ENCODE results near the gene PPP2R2B. TPM values are rescaled to one million over a fixed set of nuclear protein-coding genes. Genes with fewer than 3 reads are reported as not detected.

The PPP2R2B gene
- total RNA-seq, 1 donor, result not detected

DNA sequence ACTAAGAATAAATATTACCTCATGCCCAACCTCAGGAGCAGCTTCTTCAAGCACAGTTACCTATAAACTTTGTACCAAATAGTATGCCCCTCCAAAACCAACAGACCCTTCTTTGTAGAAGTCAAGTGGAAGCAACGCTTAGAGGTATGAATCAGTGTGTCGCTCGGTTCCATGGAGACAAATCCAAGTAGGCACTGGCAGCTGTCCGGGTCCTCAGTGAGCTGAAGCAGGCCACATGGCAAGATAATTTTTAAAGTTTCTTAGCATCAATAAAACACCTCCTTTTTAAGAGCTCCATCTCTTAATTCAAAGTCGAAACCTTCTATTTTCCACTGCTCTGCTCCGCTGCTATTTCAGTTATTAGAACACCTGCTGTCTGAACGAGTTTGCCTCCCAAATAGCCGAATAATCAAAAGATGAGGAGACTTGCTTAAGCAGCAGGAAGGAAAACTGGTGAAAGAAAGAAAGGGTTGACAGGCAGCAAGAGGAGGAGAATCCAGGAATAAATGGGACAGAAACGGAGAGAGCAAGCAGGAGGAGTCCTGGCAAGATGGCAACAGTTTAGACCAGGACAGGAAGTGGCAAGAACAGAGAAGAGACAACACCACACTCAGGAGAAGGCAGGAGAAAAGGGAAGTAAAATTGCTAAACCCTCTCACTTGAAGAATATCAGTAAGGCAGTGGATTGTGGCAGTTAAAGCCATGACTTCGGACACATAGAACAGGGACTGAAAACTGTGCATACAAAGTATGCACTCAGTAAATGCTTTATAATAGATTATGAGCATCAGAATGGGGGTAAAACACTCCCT, 65.0 kb downstream of the PPP2R2B start:
- TF ChIP-seq CTCF (IDR thresholded peaks at IDR 0.05; ENCODE audit: insufficient read depth, low read length), result no peak
- no peak for DNase-seq (ENCODE audit: low read depth)
- H3K4me3 ChIP-seq (ENCODE audit: low read depth, low read length), result no peak overlapping the region

DNA sequence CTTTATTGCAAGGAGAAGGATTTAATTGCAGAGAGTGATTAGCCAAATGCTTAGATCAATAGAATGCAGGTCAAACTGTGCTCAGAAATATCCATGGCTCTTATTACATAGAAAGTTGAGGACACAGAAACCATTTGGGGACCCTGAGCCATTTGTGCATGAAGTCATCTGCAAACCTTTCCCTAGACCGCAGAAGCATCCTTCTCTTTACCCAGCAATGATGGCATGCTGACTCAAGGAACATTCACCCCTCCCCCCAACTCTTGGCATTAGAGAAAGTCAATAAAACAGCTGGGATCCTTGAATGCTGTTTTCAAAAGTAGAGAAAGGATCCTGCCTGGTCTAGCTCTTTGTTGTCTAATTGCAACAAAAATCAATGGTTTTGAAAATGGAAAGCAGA, 73.5 kb downstream of the PPP2R2B start:
- DNase-seq (ENCODE audit: low read depth), result no peak
- no peak overlapping the region for H3K4me3 ChIP-seq (ENCODE audit: low read depth, low read length)
- TF ChIP-seq CTCF (IDR thresholded peaks at IDR 0.05; ENCODE audit: insufficient read depth, low read length), result no peak

DNA sequence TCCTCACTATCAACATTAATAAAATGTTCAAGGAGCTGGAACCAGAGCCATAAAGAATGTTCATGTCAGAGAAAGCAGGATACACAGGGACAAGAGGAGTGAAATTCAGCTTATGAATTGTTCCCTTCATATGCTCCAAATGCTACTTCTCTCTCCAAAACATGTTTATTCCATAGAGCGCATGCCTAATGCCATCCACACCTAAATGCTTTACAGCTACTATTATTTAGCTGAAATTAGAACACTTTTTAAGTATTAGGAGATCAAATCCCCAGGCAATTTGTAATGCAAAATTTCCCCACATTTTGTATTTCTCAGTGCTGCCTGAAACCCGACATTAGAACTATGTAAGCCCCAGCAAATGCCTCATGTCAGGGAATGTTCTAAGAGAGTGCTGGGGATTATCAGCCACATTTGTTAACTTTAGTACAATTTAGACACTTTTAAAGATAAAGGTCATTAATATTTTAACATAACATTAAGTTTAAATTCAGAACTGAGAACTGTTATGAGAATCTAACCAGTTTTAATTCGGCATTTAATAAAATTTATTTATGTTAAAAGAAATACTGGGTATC, 75.5 kb downstream of the PPP2R2B start:
- no peak overlapping the region for H3K4me3 ChIP-seq (ENCODE audit: low read depth, low read length)
- DNase-seq (ENCODE audit: low read depth), result no peak
- TF ChIP-seq CTCF (IDR thresholded peaks at IDR 0.05; ENCODE audit: insufficient read depth, low read length), result no peak

- DNase-seq (ENCODE audit: low read depth), result no peak
- H3K4me3 ChIP-seq (ENCODE audit: low read depth, low read length), result no peak overlapping the region
- TF ChIP-seq CTCF (IDR thresholded peaks at IDR 0.05; ENCODE audit: insufficient read depth, low read length), result no peak
Measured at GRCh38 chr5:146799671-146800070, 78.9 kb downstream of the PPP2R2B start.

DNA sequence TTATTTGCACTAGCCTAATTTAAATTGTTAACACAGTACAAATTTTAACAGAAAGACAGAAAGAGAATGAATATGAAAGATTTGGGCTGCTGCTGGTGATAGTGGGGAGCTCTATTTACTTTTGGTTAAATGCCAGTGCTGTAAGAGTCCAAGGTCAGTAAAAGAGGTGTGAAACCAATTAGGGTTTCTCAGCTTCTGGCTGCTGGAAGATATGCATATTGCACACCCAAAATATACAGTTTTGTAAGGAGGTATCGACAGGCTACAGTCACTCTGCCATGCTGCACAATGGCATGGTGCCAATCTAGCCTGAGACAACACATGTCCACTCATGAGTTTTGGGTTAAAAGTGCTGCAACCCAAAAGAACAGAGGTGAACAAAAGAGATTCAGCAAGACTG, 79.3 kb downstream of the PPP2R2B start:
- no peak for DNase-seq (ENCODE audit: low read depth)
- H3K4me3 ChIP-seq (ENCODE audit: low read depth, low read length), result no peak overlapping the region
- no peak for TF ChIP-seq CTCF (IDR thresholded peaks at IDR 0.05; ENCODE audit: insufficient read depth, low read length)

- TF ChIP-seq CTCF (IDR thresholded peaks at IDR 0.05; ENCODE audit: insufficient read depth, low read length), result no peak
- H3K4me3 ChIP-seq (ENCODE audit: low read depth, low read length), result no peak overlapping the region
- DNase-seq (ENCODE audit: low read depth), result no peak
Measured at GRCh38 chr5:146797658-146798057, 80.9 kb downstream of the PPP2R2B start.
